SK-N-SH (cell line): ENCODE measurements around the gene CPNE4. TPM values are rescaled to one million over a fixed set of nuclear protein-coding genes. Genes with fewer than 3 reads are reported as not detected.

Experiments used
- CTCF ChIA-PET: fragments of 300-600, 350-600 bp; formaldehyde crosslinking; extraction: SDS; loops from one replicate; lab custom pipeline; 2021; lab: Yijun Ruan, JAX
- POLR2A ChIA-PET: fragments of 350-600 bp; sonication (Branson Sonifier 250); formaldehyde crosslinking; extraction: SDS; loops from one replicate; lab custom pipeline; 2020; ENCODE audit warnings: antibody characterized with exemption, inconsistent platforms; lab: Yijun Ruan, JAX
- DNase-seq: peaks from one replicate; pipeline ENCODE4 v3.0.0; 2012
- H2AFZ ChIP-seq: fragments of 200-600 bp; sonication (generic); 2 replicates; pipeline ENCODE4 v1.8.1; 2016; ENCODE audit warnings: antibody characterized with exemption, mild to moderate bottlenecking, low read depth
- H3F3A ChIP-seq: fragments of 200-600 bp; sonication (generic); replicated peaks from 2 replicates; pipeline ENCODE3; 2016; ENCODE audit warnings: antibody characterized with exemption, mild to moderate bottlenecking; ENCODE audit not compliant: insufficient read depth
- H3K27ac ChIP-seq, 2 experiments: fragments of 200-500 bp in 1 of 2; fragments of 200-600 bp in 1 of 2; sonication (Bioruptor generic) in 1 of 2; sonication (generic), shearing (Covaris generic) in 1 of 2; 2 replicates each; pipeline versions ENCODE4 v1.5.1 to v1.6.1; 2014 to 2016; ENCODE audit warnings: low read depth in 2 of 2, inconsistent platforms in 1 of 2, low read length in 1 of 2, mild to moderate bottlenecking in 1 of 2, mixed read lengths in 1 of 2
- H3K27me3 ChIP-seq: fragments of 200-600 bp; sonication (generic), shearing (Covaris generic); 2 replicates; pipeline ENCODE4 v1.6.1; 2016; ENCODE audit warnings: mixed run types; ENCODE audit not compliant: insufficient read depth
- H3K36me3 ChIP-seq, 2 experiments: fragments of 200-500 bp in 1 of 2; fragments of 200-600 bp in 1 of 2; sonication (Bioruptor generic) in 1 of 2; sonication (generic) in 1 of 2; replicated peaks in 1 of 2; 2 replicates each; pipeline versions ENCODE3 to v1.5.1; 2014 to 2016; ENCODE audit warnings: low read length in 1 of 2, mild to moderate bottlenecking in 1 of 2; ENCODE audit not compliant: insufficient read depth in 2 of 2, control insufficient read depth in 1 of 2
- H3K4me1 ChIP-seq, 2 experiments: fragments of 200-500 bp in 1 of 2; fragments of 200-600 bp in 1 of 2; sonication (Bioruptor generic) in 1 of 2; sonication (generic), shearing (Covaris generic) in 1 of 2; 2 replicates each; pipeline versions ENCODE4 v1.5.1 to v1.6.1; 2014 to 2016; ENCODE audit warnings: low read depth in 1 of 2, low read length in 1 of 2, mixed run types in 1 of 2; ENCODE audit not compliant: insufficient read depth in 2 of 2, control insufficient read depth in 1 of 2
- H3K4me2 ChIP-seq: fragments of 200-600 bp; sonication (generic), shearing (Covaris generic); 2 replicates; pipeline ENCODE4 v1.6.1; 2017; ENCODE audit warnings: mixed run types
- H3K4me3 ChIP-seq, 2 experiments: fragments of 200-500 bp in 1 of 2; fragments of 200-600 bp in 1 of 2; sonication (Bioruptor generic) in 1 of 2; sonication (generic), shearing (Covaris generic) in 1 of 2; 2 replicates each; pipeline versions ENCODE4 v1.5.1 to v1.8.1; 2014 to 2016; ENCODE audit warnings: low read depth in 2 of 2, inconsistent platforms in 1 of 2, low read length in 1 of 2, mild to moderate bottlenecking in 1 of 2, mixed read lengths in 1 of 2, moderate library complexity in 1 of 2
- H3K79me2 ChIP-seq: fragments of 200-600 bp; sonication (generic); 2 replicates; pipeline ENCODE4 v1.8.1; 2017; ENCODE audit warnings: mild to moderate bottlenecking; ENCODE audit not compliant: insufficient read depth
- H3K9ac ChIP-seq: fragments of 200-600 bp; sonication (generic); 2 replicates; pipeline ENCODE4 v1.6.1; 2017; ENCODE audit warnings: mixed run types
- H3K9me2 ChIP-seq: fragments of 200-600 bp; sonication (generic); 2 replicates; pipeline ENCODE4 v1.6.1; 2017; ENCODE audit warnings: mixed run types
- H3K9me3 ChIP-seq: fragments of 200-600 bp; sonication (generic); 2 replicates; pipeline ENCODE4 v1.6.1; 2017; ENCODE audit warnings: mixed run types, mild to moderate bottlenecking, moderate library complexity
- H4K20me1 ChIP-seq: fragments of 200-600 bp; sonication (generic); 2 replicates; pipeline ENCODE4 v1.6.1; 2017; ENCODE audit warnings: mild to moderate bottlenecking, mixed run types; ENCODE audit not compliant: insufficient read depth
- FOXM1 ChIP-seq: IDR thresholded peaks from 2 replicates; pipeline ENCODE4 v1.4.0; 2012; ENCODE audit warnings: low read depth, mild to moderate bottlenecking
- MEF2A ChIP-seq: IDR thresholded peaks from 2 replicates; pipeline ENCODE4 v1.4.0; 2012; ENCODE audit warnings: low read depth, borderline replicate concordance
- NFIC ChIP-seq: IDR thresholded peaks from 2 replicates; pipeline ENCODE4 v1.4.0; 2012; ENCODE audit warnings: borderline replicate concordance
- POLR2AphosphoS5 ChIP-seq: IDR thresholded peaks from 2 replicates; pipeline ENCODE4 v1.6.1; 2012; ENCODE audit warnings: low read depth, low read length
- RAD21 ChIP-seq: IDR thresholded peaks from 2 replicates; pipeline ENCODE4 v1.6.1; 2012; ENCODE audit warnings: mild to moderate bottlenecking, low read length
- REST ChIP-seq: IDR thresholded peaks from 2 replicates; pipeline ENCODE4 v1.6.1; 2012; ENCODE audit warnings: mild to moderate bottlenecking, low read depth, low read length, moderate library complexity
- WGBS: methylation state at CpG from one replicate; pipeline ENCODE4 v1.1.6; 2017; ENCODE audit warnings: low lambda C conversion rate; 5-methylcytosine and 5-hydroxymethylcytosine counted together
- polyA plus RNA-seq, 3 experiments: library from polyadenylated mRNA; depleted of rRNA; stranded (reverse); fragments of >200 nt; gene quantifications; 2 replicates each; pipeline ENCODE4 v1.2.3, GENCODE V29; 2012
- TF ChIP-seq, protein P1 (sequence below): IDR thresholded peaks from 2 replicates; pipeline ENCODE4 v1.4.0; 2012; ENCODE audit warnings: low read depth, borderline replicate concordance
- TF ChIP-seq, protein P2 (sequence below): fragments of 150-350 bp; IDR thresholded peaks from 2 replicates; pipeline ENCODE4 v1.6.1; 2016; ENCODE audit warnings: mild to moderate bottlenecking, low read depth, low read length
- TF ChIP-seq, protein P3 (sequence below): fragments of 200-600 bp; sonication (generic); IDR thresholded peaks from 2 replicates; pipeline ENCODE4 v1.6.1; 2017; ENCODE audit warnings: antibody characterized with exemption, mild to moderate bottlenecking, moderate library complexity

CPNE4 gene
- polyA plus RNA-seq, 1 of the 3 experiments (the other 2 are of a cell fraction), result not detected

- CTCF ChIA-PET, result interaction anchor here (1.1 kb wide), 2 partner anchors 10 to 20 kb away, joined by 3 to 4 read pairs; no protein-coding TSS in a partner anchor
Measured at GRCh38 chr3:131561511-131561910, 473.3 kb downstream of the CPNE4 start.

DNA sequence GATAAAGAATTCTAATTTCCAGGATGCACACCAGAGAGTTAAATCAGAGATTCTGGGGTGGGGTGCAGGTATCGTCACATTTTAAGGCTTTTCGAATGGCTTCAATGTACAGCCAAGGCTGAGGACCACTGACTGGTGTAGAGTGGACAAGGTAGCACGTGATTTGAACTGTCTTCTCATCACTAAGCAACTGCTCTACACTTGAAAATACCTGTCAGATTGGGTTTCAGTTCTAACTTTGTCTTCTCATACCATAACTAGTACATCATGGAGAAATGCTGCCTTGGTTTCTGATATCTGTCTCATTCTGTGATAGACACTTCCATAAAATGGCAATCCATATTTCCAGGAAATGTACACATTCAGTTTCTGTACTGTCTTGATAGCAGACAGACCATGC is 474.0 kb downstream of the CPNE4 start:
- no peaks in the 10 kb centered on the region; the same call in 1 of the 2 replicates for H3K27me3 ChIP-seq
- no peak overlapping the region for H3K4me3 ChIP-seq
- ChIA-PET POLR2A (no interaction called here), CTCF (interaction anchor here (2.4 kb wide), 1 partner anchor 11 kb away, joined by 12 read pairs; no protein-coding TSS in a partner anchor)
- no peaks in the 10 kb centered on the region for H3K79me2 ChIP-seq
- no peak overlapping the region for H3K9ac ChIP-seq
- H3K9me2 ChIP-seq, result no peaks in the 10 kb centered on the region
- no peak overlapping the region for H3K4me2 ChIP-seq
- no peaks in the 10 kb centered on the region for H3K9me3 ChIP-seq
- H4K20me1 ChIP-seq, result no peaks in the 10 kb centered on the region
- DNase-seq, result no peak
- H3K36me3 ChIP-seq, result no peaks in the 10 kb centered on the region
- H2AFZ ChIP-seq, result no peak overlapping the region
- H3K4me1 ChIP-seq, result no peaks in the 10 kb centered on the region
- 61% methylated on average over 3 of the region's 3 CpGs for WGBS
- no peaks in the 10 kb centered on the region for H3F3A ChIP-seq
- no peak overlapping the region for H3K27ac ChIP-seq
- no peak for TF ChIP-seq MEF2A
- TF ChIP-seq, protein P1, sequence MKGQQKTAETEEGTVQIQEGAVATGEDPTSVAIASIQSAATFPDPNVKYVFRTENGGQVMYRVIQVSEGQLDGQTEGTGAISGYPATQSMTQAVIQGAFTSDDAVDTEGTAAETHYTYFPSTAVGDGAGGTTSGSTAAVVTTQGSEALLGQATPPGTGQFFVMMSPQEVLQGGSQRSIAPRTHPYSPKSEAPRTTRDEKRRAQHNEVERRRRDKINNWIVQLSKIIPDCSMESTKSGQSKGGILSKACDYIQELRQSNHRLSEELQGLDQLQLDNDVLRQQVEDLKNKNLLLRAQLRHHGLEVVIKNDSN, result no peak
- TF ChIP-seq, protein P2, sequence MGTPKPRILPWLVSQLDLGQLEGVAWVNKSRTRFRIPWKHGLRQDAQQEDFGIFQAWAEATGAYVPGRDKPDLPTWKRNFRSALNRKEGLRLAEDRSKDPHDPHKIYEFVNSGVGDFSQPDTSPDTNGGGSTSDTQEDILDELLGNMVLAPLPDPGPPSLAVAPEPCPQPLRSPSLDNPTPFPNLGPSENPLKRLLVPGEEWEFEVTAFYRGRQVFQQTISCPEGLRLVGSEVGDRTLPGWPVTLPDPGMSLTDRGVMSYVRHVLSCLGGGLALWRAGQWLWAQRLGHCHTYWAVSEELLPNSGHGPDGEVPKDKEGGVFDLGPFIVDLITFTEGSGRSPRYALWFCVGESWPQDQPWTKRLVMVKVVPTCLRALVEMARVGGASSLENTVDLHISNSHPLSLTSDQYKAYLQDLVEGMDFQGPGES, result no peak
- TF ChIP-seq RAD21, result no peak
- TF ChIP-seq POLR2AphosphoS5, result no peak
- TF ChIP-seq, protein P3, sequence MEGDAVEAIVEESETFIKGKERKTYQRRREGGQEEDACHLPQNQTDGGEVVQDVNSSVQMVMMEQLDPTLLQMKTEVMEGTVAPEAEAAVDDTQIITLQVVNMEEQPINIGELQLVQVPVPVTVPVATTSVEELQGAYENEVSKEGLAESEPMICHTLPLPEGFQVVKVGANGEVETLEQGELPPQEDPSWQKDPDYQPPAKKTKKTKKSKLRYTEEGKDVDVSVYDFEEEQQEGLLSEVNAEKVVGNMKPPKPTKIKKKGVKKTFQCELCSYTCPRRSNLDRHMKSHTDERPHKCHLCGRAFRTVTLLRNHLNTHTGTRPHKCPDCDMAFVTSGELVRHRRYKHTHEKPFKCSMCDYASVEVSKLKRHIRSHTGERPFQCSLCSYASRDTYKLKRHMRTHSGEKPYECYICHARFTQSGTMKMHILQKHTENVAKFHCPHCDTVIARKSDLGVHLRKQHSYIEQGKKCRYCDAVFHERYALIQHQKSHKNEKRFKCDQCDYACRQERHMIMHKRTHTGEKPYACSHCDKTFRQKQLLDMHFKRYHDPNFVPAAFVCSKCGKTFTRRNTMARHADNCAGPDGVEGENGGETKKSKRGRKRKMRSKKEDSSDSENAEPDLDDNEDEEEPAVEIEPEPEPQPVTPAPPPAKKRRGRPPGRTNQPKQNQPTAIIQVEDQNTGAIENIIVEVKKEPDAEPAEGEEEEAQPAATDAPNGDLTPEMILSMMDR, result no peak

More at GRCh38 chr3:131561511-131561910, 473.3 kb downstream of the CPNE4 start:
- no peaks in the 10 kb centered on the region for H3K36me3 ChIP-seq
- no peak overlapping the region for H3K4me2 ChIP-seq
- no peaks in the 10 kb centered on the region for H3K4me1 ChIP-seq
- H3K9ac ChIP-seq, result no peak overlapping the region
- H2AFZ ChIP-seq, result no peak overlapping the region
- no peaks in the 10 kb centered on the region for H3F3A ChIP-seq
- H3K27me3 ChIP-seq, result no peaks in the 10 kb centered on the region; the same call in 1 of the 2 replicates
- POLR2A ChIA-PET, result no interaction called here
- 43% methylated on average over 2 of the region's 2 CpGs for WGBS
- H3K4me3 ChIP-seq, result no peak overlapping the region
- no peaks in the 10 kb centered on the region for H3K9me2 ChIP-seq
- H3K9me3 ChIP-seq, result no peaks in the 10 kb centered on the region
- H3K27ac ChIP-seq, result no peak overlapping the region
- H4K20me1 ChIP-seq, result no peaks in the 10 kb centered on the region
- TF ChIP-seq FOXM1 (no peak), NFIC (no peak), REST (no peak)
- TF ChIP-seq, protein P3, result no peak
- TF ChIP-seq, all 33 proteins: peak for 0
- DNase-seq, result no peak
- no peaks in the 10 kb centered on the region for H3K79me2 ChIP-seq
